ENCODE results near the gene OR10H4.
"Not testable (repeated sequence)": the region's sequence is repeated elsewhere in the genome, so short reads cannot be mapped to it uniquely, and the experiment has no call there.

OR10H4 gene, protein sequence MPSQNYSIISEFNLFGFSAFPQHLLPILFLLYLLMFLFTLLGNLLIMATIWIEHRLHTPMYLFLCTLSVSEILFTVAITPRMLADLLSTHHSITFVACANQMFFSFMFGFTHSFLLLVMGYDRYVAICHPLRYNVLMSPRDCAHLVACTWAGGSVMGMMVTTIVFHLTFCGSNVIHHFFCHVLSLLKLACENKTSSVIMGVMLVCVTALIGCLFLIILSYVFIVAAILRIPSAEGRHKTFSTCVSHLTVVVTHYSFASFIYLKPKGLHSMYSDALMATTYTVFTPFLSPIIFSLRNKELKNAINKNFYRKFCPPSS

DNA sequence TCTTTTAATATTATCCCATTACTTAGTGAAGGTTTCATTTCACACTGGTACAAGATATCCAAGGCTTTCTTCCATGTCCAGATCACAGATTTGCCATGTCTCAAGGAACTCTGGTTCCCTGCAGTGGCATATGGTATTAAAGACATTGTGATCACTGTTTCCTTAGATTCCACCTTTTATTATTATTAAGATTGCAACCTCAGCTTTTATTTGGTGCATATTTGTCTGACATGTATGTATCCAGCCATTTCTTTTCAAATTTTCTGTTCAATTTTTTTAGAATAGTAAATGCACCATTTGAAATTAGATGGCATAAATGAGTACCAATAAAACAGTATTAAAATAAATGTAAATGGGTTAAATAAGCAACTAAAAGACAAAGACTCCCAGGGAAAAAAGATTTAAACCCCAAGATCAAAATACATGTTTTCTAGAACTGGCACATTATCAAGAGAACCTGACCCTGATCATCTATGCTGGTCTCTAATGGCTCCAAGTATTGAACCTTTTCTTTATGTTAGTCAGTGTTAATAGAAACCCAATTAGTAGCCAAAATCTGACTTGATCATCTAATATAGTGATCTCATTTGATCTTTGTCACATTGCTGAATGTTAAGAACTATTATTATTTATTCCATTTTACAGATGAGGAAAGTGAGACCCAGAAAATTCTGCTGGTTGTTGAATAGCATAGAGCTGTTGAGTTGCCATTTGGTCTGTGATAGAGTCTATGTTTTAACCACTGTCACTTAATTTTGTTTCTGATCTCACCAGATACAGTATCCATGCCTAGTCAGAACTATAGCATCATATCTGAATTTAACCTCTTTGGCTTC, at the start of gene OR10H4:
TSS of gene OR10H4 (plus strand) at position 786 of the 836 bp plus-strand sequence. CDS start at position 786, 0 bp downstream.
- no peak for DNase-seq

DNA sequence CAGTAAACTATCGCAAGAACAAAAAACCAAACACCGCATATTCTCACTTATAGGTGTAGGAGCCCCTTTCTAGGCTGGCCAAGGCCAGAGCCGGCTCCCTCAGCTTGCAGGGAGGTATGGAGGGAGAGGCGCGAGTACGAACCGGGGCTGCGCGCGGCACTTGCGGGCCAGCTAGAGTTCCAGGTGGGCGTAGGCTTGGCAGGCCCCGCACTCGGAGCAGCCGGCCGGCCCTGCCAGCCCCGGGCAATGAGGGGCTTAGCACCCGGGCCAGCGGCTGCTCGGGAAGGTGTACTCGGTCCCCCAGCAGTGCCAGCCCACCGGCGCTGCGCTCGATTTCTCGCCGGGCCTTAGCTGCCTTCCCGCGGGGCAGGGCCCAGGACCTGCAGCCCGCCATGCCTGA, 49.2 kb upstream of the OR10H4 start:
- DNase-seq = not testable (repeated sequence)

DNA sequence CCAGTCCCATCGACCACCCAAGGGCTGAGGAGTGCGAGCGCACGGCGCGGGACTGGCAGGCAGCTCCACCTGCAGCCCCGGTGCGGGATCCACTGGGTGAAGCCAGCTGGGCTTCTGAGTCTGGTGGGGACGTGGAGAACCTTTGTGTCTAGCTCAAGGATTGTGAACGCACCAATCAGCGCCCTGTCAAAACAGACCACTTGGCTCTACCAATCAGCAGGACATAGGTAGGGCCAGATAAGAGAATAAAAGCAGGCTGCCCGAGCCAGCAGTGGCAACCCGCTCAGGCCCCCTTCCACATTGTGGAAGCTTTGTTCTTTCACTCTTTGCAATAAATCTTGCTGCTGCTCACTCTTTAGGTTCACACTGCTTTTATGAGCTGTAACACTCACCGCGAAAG, 48.8 kb upstream of the OR10H4 start:
- DNase-seq = not testable (repeated sequence)

DNA sequence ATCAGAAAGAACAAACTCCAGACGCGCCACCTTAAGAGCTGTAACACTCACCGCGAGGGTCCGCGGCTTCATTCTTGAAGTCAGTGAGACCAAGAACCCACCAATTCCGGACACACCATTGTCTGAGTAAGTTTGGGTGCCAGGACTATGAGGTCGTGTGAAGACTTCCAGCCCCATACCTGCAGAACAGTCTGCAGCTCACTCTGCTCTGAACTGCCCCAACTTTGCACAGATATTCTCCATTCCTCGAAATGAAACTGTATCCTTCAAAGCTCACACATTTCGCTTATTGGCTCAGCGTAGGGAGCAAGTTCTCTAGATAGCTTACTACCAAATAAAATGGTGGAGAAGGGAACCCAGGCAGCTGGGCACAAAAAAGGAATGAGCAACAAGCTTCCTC, 48.3 kb upstream of the OR10H4 start:
- no peak for DNase-seq

DNA sequence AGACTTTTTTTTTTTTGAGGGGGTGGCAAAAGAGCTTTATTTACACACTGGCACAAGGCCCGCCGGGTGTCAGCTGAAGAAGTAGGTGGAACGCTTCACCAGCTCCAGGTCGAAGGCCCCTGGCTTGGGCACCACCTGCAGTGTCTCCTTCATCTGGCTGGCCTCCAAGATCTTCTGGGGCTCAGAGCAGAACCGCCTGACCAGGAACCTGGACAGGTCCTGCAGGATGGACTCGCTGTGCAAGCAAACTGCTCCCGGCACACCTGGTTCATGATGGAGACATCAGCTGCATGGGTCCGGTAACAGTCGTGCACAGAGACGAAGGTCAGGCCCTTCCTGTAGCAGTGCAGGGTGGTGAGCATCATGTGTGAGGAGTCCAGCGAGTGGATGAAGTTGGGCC, 46.6 kb upstream of the OR10H4 start:
- no peak for DNase-seq

DNA sequence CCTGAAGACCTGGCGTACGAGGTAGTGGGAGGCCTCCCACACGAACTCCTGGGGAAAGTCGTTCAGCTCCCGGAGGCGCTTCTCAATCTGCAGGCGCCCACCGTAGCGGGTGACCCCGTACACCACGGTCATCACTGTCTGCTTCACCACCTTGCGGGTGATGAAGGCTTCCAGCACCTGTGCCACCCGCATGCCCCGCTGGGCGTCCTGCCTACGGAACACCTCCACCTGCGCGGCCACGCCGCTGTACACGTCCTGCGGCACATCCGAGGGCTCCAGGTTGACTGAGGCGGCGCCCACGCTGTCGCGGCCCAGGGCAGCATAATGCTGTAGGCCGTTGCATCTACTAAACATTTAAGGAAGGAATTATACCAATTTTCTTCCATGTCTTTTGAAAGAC, 45.9 kb upstream of the OR10H4 start:
- DNase-seq = not testable (repeated sequence)

DNA sequence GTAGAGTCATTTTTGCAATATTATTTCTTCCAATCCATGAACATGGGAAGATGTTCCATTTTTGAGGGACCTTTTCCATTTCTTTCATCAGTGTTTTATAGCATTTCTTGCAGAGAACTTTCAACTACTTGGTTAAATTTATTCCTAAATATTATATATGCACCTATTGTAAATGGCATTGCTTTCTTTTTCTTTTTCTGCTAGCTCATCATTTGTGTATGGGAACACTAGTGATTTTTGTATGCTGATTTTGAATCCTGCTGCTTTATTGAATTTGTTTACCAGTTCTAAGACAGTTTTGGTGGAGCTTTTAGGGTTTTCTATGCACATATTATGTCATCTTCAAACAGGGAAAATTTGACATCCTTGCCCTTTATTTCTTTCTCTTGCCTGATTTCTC, 43.8 kb upstream of the OR10H4 start:
- DNase-seq = no peak

DNA sequence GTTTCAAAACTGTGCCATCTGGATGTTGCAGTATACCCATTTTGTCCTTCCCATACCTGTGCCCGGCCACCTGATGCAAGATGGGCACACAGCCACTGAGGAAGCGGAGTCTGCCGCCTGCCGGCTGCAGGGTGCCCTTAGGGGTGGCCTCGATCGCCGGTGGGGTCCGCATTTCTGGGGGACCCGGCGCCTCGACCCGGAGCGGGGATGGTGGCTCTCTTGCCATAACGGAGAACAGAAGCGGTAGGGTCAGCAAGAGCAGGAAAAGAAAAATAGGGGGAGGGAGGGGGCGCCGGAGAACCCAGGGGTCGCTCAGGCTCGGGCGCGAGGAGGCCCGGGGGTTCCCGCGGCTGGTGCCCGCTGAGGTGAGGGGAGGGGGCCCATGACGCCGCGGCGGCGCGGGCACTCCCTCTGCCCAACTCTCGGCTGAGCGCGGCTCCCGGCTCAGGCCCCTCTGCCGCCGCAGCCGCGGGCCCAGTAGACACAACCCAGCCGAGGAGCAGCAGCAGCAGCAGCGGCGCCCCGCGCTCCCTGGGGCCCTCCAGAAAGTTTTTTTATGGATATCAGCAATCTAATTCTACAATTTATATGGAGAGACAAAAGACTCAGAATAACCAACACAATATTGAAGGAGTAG, 37.1 kb upstream of the OR10H4 start:
- no peak for DNase-seq

DNA sequence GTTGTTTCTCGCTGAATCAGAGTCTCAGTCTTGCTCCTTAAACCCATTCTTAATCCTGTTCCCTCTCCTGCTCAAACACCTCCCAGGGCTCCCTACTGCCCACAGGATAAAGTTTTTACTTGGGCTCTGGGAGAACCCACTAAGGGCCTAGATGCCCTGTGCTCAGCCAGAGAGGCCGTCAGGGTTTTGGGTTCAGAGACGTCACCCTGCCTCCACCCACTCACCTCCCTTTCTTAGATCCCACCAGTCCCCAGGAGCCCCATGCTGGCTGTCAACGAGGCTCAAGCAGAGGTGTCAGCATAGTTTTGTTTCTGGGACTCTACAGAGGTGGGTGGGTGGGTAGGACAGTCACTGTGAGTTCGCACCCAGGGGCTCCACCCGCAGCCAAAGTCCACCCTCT, 35.4 kb upstream of the OR10H4 start:
- no peak for DNase-seq

DNA sequence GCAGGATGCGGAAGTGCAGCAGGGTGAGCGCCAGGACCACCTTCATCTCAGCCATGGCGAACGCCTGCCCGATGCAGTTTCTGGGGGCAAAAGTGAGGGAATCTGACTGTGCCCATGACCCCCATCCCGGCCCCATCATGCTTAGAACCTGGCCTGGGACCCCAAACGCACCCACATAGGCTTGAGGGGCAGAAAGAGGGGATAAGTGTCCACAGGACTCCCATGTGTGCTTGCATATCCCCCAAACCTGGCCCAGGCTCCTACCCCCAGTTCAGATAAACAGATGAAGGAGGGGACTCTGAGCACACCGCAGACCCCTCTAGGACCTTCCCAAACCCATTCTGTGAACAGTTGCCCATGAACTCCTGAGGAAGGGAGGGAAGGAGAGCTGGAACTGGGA, 35.0 kb upstream of the OR10H4 start:
- DNase-seq = no peak

DNA sequence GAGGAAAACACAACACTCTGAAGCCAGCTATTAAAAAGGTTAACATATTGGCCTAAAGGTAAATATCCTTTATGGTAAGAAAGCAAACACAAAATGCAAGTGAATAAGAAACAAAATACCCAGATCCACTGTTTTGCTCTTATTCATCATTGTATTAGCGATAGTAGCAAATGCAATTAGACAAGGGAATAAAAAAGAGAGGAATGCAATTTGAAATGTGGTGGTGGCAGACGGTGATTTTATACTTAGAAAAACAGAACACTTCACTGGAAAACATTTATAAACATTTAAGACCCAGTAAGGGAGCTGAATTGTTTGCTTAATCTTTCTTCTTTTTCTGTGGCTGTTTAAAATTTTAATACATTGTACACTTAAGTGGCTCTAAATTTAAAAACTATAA, 33.7 kb upstream of the OR10H4 start:
- no peak for DNase-seq

DNA sequence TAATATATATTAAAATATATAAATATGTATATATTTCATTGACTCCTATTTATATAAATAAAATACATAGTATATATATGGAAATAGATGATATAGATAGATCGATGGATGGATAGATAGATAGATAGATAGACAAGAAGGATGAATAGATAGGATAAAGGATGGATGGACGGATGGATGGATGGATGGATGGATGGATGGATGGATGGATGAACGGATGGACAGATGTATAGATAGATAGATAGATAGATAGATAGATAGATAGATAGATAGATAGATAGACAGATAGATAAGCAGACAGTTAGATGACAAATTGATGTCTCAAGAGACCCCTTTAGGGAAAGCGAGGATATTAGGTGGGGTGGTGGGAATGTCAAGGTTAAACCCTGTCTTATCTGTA, 29.6 kb upstream of the OR10H4 start:
- no peak for DNase-seq

DNA sequence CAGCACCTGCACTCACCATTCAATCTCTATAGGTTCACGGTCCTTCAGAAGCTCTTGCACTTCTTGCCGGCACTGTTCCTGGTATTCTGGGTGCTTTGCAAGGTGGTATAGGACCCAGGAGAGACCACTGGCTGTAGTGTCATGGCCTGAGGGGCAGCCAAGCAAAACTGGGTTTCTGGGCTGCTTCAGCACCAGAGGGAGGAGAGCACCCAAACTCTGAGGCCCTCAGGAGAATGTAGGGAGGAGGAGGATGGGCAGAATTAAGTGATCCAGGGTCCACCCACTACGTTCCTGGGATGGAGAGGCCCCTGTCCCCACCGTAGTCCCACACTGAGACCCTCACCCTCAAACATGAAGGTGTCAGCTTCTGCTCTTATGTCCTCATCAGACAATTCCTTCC, 26.8 kb upstream of the OR10H4 start:
- no peak for DNase-seq

DNA sequence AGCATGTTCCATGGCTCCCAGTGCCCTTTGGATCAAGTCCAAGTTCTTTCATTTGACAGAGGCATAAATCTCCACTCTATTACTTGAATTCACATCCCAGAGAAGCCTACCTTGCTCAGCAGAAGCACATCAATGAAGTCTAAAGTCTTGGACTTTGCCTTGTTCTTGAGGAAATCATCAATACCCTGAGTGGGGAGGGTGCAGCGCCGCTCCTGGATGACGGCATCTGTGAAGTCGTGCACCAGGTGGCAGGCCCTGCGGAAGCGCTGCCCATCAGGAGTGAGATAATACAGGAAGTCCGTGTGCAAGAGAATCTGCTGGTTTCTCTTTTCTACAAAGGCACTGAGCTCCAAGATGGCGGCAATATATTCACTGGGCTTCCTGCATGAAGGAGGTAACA, 25.1 kb upstream of the OR10H4 start:
- no peak for DNase-seq

DNA sequence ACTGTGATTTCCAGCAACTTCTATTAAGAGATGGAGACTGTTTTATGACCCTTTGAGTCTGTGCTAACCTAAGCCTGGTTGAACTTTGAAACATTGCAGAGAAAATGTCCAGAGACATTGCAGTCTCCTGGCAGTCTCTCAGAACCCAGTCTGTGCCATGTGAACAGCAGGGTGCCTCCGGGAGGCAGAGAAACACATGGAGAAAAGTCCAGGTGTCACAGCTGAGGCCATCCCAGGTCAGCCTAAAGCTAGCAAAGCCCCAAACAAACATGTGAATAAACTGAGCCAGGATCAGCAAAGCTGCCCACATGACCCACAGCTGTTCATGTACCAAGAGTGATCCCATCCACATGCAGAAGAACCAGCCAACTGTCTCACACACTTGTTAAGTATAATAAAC, 22.3 kb upstream of the OR10H4 start:
- DNase-seq = no peak

DNA sequence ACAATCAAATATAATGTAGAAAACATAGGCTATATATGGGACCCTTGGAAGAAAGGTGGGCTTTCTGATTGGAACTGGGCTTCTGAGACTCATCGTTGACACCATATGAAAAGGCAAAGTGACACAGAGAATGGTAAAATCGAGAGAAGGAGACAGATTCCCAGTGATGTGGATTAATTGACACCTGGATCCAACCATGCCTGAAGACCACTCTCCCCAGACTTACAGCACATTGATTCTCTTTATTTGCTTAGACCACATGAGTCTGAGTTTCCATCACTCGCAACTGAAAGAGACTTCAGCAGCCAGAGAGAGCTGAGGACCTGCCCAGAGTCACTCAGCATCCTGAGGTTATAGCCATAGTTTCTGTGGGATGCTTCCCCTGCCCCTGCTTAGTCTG, 20.5 kb upstream of the OR10H4 start:
- DNase-seq = no peak

DNA sequence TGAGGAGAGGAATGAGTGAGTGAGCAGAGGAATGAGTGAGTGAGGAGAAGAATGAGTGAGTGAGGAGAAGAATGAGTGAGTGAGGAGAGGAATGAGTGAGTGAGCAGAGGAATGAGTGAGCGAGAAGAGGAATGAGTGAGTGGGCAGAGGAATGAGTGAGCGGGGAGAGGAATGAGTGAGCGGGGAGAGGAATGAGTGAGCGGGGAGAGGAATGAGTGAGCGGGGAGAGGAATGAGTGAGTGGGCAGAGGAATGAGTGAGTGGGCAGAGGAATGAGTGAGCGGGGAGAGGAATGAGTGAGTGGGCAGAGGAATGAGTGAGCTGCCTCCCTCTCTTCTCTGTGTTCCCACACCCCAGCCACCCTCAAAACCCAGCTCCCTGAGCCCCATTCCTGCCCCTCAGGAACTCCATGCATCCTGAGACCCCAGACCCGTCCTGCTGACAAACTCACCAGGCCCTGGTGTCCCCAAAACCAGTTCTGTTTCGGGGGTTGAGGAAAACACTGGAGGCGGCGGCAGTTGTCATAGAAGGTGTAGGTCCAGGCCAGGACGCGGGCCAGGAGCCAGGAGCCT, 15.0 kb upstream of the OR10H4 start:
- DNase-seq = not testable (repeated sequence)

DNA sequence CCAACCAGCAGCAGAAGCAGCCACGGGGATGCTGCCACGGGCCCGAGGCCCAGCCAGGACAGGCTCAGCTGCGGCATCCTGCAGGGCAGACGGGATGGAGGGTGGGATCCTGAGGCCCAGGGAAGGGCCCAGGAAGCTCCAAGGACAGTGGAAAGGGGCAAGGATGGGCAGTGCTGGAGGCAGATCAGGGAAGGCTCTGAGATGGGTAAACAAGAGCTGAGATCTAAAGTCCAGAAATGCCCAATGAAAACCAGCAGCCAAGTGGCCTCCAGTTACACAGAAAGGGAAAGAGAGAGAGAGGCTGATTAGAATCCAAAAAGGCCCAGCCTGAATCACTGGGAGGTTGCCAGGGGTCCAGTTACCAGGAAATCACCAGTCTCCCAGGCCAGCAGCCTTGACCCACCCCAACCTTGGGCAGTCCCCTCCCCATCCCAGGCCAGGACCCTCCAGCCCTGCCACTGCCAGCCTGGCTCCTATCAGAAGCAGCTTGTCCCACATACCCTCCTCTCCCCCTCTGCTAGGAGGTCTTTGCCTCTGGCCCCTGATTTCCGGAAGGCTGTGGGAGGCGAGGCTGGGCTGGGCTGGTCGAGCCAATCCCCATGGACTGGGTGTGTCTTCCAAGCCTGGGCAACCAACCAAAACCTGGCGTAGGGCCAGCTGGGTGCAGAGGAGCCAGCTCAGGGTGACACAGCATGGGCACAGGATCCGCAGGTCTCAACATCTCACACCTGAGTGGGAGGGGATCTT, 14.3 kb upstream of the OR10H4 start, which contains the start of gene CYP4F11:
TSS of gene CYP4F11 (minus strand) at position 198 of the 747 bp plus-strand sequence. CDS start at position 77, 121 bp downstream.
- no peak for DNase-seq

DNA sequence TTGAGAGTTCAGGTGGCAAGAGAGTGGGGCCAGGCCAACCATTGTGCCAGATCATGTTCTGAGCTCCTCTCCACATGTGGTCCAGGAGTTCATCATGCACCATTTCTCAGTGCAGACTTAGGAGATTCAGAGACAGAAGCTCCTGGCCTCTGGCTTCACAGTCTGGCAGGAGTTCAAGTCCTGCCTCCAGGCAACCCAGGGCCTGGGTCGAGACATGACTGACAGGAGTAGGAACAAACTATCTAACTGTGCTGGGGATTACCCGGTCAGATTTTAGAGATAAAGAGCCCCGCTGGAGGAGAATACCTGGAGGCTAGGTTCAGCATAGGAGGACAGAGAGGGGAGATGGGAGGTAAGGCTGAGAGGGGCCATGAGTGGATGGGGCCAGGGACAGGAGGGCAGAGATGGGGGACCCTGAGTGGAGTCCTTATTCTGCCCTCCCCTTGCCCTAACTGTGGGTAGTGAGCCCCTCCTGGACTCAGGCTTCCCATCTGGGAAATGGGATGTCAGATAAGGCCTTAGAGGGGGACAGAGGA, 13.6 kb upstream of the OR10H4 start:
- no peak for DNase-seq

DNA sequence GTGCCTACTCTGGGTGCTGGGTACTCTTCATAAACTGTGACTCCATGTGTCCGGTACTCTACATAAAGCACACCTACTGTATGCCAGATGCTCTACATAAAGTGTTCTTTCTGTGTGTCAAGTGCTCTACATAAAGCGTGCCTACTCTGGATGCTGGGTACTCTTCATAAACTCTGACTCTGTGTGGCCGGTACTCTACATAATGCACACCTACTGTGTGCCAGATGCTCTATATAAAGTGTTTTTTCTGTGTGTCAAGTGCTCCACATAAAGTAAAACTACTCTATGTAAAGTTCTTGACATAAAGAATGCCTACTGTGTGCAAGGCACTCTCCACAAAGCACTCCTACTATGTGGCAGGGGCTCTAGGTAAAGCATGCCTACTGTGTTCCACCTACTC, 12.6 kb upstream of the OR10H4 start:
- no peak for DNase-seq

DNA sequence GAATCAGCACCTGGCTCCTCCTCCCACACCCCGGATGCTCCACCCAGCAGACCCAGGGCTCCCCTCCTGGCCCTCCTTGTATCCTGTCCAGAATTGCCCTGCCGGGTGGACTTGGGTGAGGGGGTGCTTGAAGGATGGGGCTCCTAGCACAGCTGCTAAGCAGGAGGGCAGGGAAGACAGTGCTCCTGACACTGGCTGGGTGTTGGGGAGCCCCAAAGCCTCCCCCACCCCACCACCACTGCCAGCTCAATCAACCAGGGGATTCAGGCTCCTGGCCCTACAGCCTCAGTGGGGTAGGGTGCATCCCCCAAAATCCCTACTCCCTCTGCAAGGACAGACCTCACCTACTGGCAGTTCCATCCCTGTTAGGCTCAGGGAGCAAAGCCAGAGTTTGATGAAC, 11.9 kb upstream of the OR10H4 start:
- no peak for DNase-seq

DNA sequence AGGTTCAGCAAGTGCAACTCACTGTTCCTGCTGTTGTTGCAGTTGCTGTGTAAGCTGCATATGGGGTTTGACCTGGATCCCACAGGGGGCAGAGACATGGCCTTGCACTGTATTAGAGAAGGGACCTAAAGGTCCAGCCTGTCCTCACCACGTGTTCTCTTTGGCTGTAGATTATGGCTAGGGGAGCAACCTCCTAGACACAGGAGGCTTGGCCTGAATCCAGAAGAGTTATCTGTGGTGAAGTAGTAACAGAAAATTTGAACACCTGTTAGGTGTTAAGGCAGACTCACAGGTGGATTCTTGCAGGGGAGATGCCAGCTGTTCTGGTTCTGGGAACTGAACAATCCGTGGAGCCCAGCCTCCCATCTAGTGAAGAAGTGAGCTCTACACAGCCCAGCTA, 11.0 kb upstream of the OR10H4 start:
- DNase-seq = no peak
